HepG2 (cell line): Measurements from ENCODE around the gene DCC. TPM values are rescaled to one million over a fixed set of nuclear protein-coding genes. Genes with fewer than 3 reads are reported as not detected.

Source experiments
- ATAC-seq: fragments of 200-7000 bp; cut with Tn5 transposase; 3 replicates; pipeline ENCODE4 v1.9.1; 2020; ENCODE audit warnings: mild to moderate bottlenecking, moderate library complexity
- BruUV-seq: library from RNA; stranded (reverse); fragments of 400-500 nt; replicated peaks from 2 replicates; lab custom pipeline; 2021; lab: Mats Ljungman, UMichigan
- CTCF ChIA-PET: fragments of 300-600 bp; formaldehyde crosslinking; extraction: SDS; loops from one replicate; lab custom pipeline; 2021; ENCODE audit warnings: low total read pairs, inconsistent platforms, low intra/inter-chr PET ratio; lab: Yijun Ruan, JAX
- POLR2A ChIA-PET: fragments of 350-600 bp; sonication (Branson Sonifier 250); formaldehyde crosslinking; loops from one replicate; lab custom pipeline; 2020; ENCODE audit warnings: antibody characterized with exemption, inconsistent platforms; lab: Yijun Ruan, JAX
- DNase-seq: peaks from one replicate; pipeline ENCODE4 v3.0.0-alpha.2; 2015; ENCODE audit warnings: low spot score
- FAIRE-seq: peaks from 3 replicates; lab custom pipeline; 2011; peaks lifted over from hg19 to GRCh38; lab: Jason Lieb, UNC
- H2AFZ ChIP-seq: one replicate; pipeline ENCODE4 v1.6.1; 2011; ENCODE audit warnings: low read length, inconsistent platforms
- H3K27ac ChIP-seq: fragments of 300-600 bp; 3 replicates; pipeline ENCODE4 v1.8.0; 2011; ENCODE audit warnings: mixed run types, mild to moderate bottlenecking, mixed read lengths, low read length, inconsistent platforms; ENCODE audit not compliant: insufficient read depth; ENCODE audit errors: extremely low read length
- H3K27me3 ChIP-seq, 2 experiments: fragments of 200-600 bp in 1 of 2; 2 replicates in 1 of 2; 3 replicates in 1 of 2; pipeline versions ENCODE4 v1.6.0 to v1.8.0; 2011; ENCODE audit warnings: low read length in 2 of 2, mild to moderate bottlenecking in 2 of 2, moderate library complexity in 2 of 2, inconsistent platforms in 1 of 2; ENCODE audit not compliant: insufficient read depth in 2 of 2, control insufficient read depth in 1 of 2
- H3K36me3 ChIP-seq, 2 experiments: fragments of 200-600 bp in 1 of 2; replicated peaks in 1 of 2; 2 replicates in 1 of 2; 3 replicates in 1 of 2; pipeline versions ENCODE4 v1.5.1 to v1.8.0; 2011; ENCODE audit warnings: low read length in 2 of 2, inconsistent platforms in 1 of 2; ENCODE audit not compliant: insufficient read depth in 2 of 2, control insufficient read depth in 1 of 2
- H3K4me1 ChIP-seq: 2 replicates; pipeline ENCODE4 v1.5.1; 2012; ENCODE audit warnings: low read length, inconsistent platforms; ENCODE audit not compliant: insufficient read depth
- H3K4me2 ChIP-seq: 2 replicates; pipeline ENCODE4 v1.6.0; 2011; ENCODE audit warnings: low read depth, low read length, inconsistent platforms
- H3K4me3 ChIP-seq, 3 experiments: fragments of 200-600 bp in 1 of 3; sonication (generic), shearing (Covaris generic) in 1 of 3; replicated peaks in 1 of 3; 2 replicates each; pipeline ENCODE4 v1.5.1; 2011 to 2016; ENCODE audit warnings: low read length in 3 of 3, inconsistent platforms in 2 of 3, low read depth in 2 of 3, mild to moderate bottlenecking in 2 of 3, control low read depth in 1 of 3, mixed read lengths in 1 of 3; ENCODE audit not compliant: insufficient read depth in 1 of 3
- H3K79me2 ChIP-seq: one replicate; pipeline ENCODE4 v1.6.1; 2011; ENCODE audit warnings: low read length, inconsistent platforms; ENCODE audit not compliant: insufficient read depth
- H3K9ac ChIP-seq: 2 replicates; pipeline ENCODE4 v1.6.0; 2011; ENCODE audit warnings: mild to moderate bottlenecking, low read depth, low read length, inconsistent platforms; ENCODE audit not compliant: insufficient read depth
- H3K9me3 ChIP-seq: 2 replicates; pipeline ENCODE4 v1.5.1; 2012; ENCODE audit warnings: mild to moderate bottlenecking, low read length
- H4K20me1 ChIP-seq: 2 replicates; pipeline ENCODE4 v1.6.0; 2011; ENCODE audit warnings: inconsistent platforms, mild to moderate bottlenecking, low read length, moderate library complexity; ENCODE audit not compliant: insufficient read depth
- CBX5 ChIP-seq: sonication (generic); formaldehyde crosslinking; IDR thresholded peaks from 2 replicates; pipeline ENCODE4 v1.4.0; 2020; ENCODE audit warnings: missing genetic modification reagents, borderline replicate concordance
- ELF3 ChIP-seq: IDR thresholded peaks from 2 replicates; pipeline ENCODE4 v1.6.1; 2016; ENCODE audit warnings: missing genetic modification reagents, missing compliant biosample characterization
- ETS1 ChIP-seq: sonication (generic); formaldehyde crosslinking; IDR thresholded peaks from 2 replicates; pipeline ENCODE4 v1.4.0; 2020; ENCODE audit warnings: missing genetic modification reagents
- MTA1 ChIP-seq: sonication (generic); formaldehyde crosslinking; IDR thresholded peaks from 2 replicates; pipeline ENCODE4 v1.4.0; 2020; ENCODE audit warnings: missing genetic modification reagents, mild to moderate bottlenecking, borderline replicate concordance
- PCBP2 ChIP-seq: fragments of 200-400 bp; formaldehyde crosslinking; optimal IDR thresholded peaks from 2 replicates; pipeline ENCODE3; 2018; ENCODE audit warnings: low read length, low read depth; ENCODE audit not compliant: poor library complexity, severe bottlenecking
- PLSCR1 ChIP-seq: sonication (generic); formaldehyde crosslinking; IDR thresholded peaks from 2 replicates; pipeline ENCODE4 v1.5.0; 2020; ENCODE audit warnings: missing genetic modification reagents, mild to moderate bottlenecking, borderline replicate concordance
- RBAK ChIP-seq: sonication (generic); formaldehyde crosslinking; IDR thresholded peaks from 2 replicates; pipeline ENCODE4 v1.5.1; 2020; ENCODE audit warnings: mild to moderate bottlenecking, missing genetic modification reagents
- SPEN ChIP-seq: sonication (generic); formaldehyde crosslinking; IDR thresholded peaks from 2 replicates; pipeline ENCODE4 v1.5.1; 2020; ENCODE audit warnings: low read depth, mild to moderate bottlenecking, missing genetic modification reagents
- TEF ChIP-seq: sonication (generic); formaldehyde crosslinking; IDR thresholded peaks from 2 replicates; pipeline ENCODE4 v1.5.0; 2020; ENCODE audit warnings: missing genetic modification reagents
- ZNF124 ChIP-seq: sonication (generic); formaldehyde crosslinking; IDR thresholded peaks from 2 replicates; pipeline ENCODE4 v1.4.0; 2020; ENCODE audit warnings: missing genetic modification reagents
- ZNF432 ChIP-seq: sonication (generic); formaldehyde crosslinking; IDR thresholded peaks from 2 replicates; pipeline ENCODE4 v1.5.0; 2020; ENCODE audit warnings: missing genetic modification reagents, mild to moderate bottlenecking, borderline replicate concordance
- ZNF546 ChIP-seq: sonication (generic); formaldehyde crosslinking; conservative IDR thresholded peaks from 2 replicates; pipeline ENCODE4 v1.8.1; 2023; ENCODE audit warnings: mild to moderate bottlenecking, missing genetic modification reagents
- ZNF780A ChIP-seq: sonication (generic); formaldehyde crosslinking; IDR thresholded peaks from 2 replicates; pipeline ENCODE4 v1.8.0; 2022; ENCODE audit warnings: mild to moderate bottlenecking, missing genetic modification reagents, moderate library complexity
- ZSCAN29 ChIP-seq: sonication (generic); formaldehyde crosslinking; conservative IDR thresholded peaks from 2 replicates; pipeline ENCODE4 v1.4.0; 2020; ENCODE audit warnings: mild to moderate bottlenecking, missing genetic modification reagents
- WGBS: methylation state at CpG from one replicate; pipeline ENCODE4 v1.1.6; 2017; ENCODE audit warnings: low lambda C conversion rate; 5-methylcytosine and 5-hydroxymethylcytosine counted together
- in situ Hi-C: cut with HindIII; loops from 2 replicates; pipeline ENCODE4 v1.10.0; 2017; ENCODE audit warnings: low pct_unique_long_range_greater_than_20kb; ENCODE audit not compliant: extremely low pct_ligation_motif_present
- intact Hi-C: fragments of 100-400 bp; cut with micrococcal nuclease; formaldehyde crosslinking; loops from one replicate; pipeline ENCODE4 v1.10.0; 2022; ENCODE audit not compliant: unreplicated experiment
- polyA plus RNA-seq, 8 experiments: library from polyadenylated mRNA; depleted of rRNA in 3 of 8; stranded (reverse) in 7 of 8; unstranded in 1 of 8; fragments of >200 nt; fragmentation: Illumina TruSeq in 4 of 8; extraction: Trizol in 4 of 8; gene quantifications; 2 replicates each; pipeline versions ENCODE4 v1.2.1 to v1.2.3, GENCODE V29; 2011 to 2016; ENCODE audit warnings: low read depth in 4 of 8, missing spikeins in 1 of 8, mixed read lengths in 1 of 8; ENCODE audit not compliant: insufficient read depth in 1 of 8
- total RNA-seq, 5 experiments: library from RNA; depleted of rRNA; stranded (reverse); fragments of >200 nt; fragmentation: Illumina TruSeq; extraction: Trizol; gene quantifications; 2 replicates each; pipeline ENCODE4 v1.2.3, GENCODE V29; 2016; ENCODE audit warnings: low read depth in 1 of 5
- TF ChIP-seq, protein P1 (sequence below): sonication (generic); formaldehyde crosslinking; IDR thresholded peaks from 2 replicates; pipeline ENCODE4 v1.5.1; 2020; ENCODE audit warnings: missing genetic modification reagents, mild to moderate bottlenecking, borderline replicate concordance

Gene DCC
- total and polyA plus RNA-seq, 2 of the 13 experiments (the other 11 are each of a cell fraction or from before 2014, with no cell fraction given) = not detected

GRCh38 chr18:52452427-52452826, 112.4 kb downstream of the DCC start:
- Histone ChIP-seq H3K4me1 (no peaks in the 10 kb centered on the region), H3K36me3 (no peaks in the 10 kb centered on the region), H3K4me2 (no peak overlapping the region), H3K9ac (no peak overlapping the region), H3K4me3 (no peak overlapping the region), H2AFZ (no peak overlapping the region), H3K9me3 (no peaks in the 10 kb centered on the region)
- no peak for DNase-seq
- POLR2A ChIA-PET = no interaction called here
- in situ Hi-C loops = no loop called here
- TF ChIP-seq ZNF432 (no peak), ETS1 (CRISPR knock-in tag) (no peak), PCBP2 (no peak), ZNF124 (CRISPR knock-in tag) (no peak), MTA1 (CRISPR knock-in tag) (no peak), CBX5 (no peak), SPEN (CRISPR knock-in tag) (no peak), PLSCR1 (CRISPR knock-in tag) (no peak), ZNF780A (no peak), ELF3 (CRISPR knock-in tag) (no peak), ZNF546 (no peak), TEF (CRISPR knock-in tag) (no peak), ZSCAN29 (no peak), RBAK (CRISPR knock-in tag) (no peak)
- TF ChIP-seq, protein P1, sequence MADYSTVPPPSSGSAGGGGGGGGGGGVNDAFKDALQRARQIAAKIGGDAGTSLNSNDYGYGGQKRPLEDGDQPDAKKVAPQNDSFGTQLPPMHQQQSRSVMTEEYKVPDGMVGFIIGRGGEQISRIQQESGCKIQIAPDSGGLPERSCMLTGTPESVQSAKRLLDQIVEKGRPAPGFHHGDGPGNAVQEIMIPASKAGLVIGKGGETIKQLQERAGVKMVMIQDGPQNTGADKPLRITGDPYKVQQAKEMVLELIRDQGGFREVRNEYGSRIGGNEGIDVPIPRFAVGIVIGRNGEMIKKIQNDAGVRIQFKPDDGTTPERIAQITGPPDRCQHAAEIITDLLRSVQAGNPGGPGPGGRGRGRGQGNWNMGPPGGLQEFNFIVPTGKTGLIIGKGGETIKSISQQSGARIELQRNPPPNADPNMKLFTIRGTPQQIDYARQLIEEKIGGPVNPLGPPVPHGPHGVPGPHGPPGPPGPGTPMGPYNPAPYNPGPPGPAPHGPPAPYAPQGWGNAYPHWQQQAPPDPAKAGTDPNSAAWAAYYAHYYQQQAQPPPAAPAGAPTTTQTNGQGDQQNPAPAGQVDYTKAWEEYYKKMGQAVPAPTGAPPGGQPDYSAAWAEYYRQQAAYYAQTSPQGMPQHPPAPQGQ = no peak
- TF ChIP-seq, all 625 proteins: peak for 0
- ATAC-seq (no peak), FAIRE-seq (no peak)
- Histone ChIP-seq H3K27me3 (no peaks in the 10 kb centered on the region), H3K79me2 (no peaks in the 10 kb centered on the region), H3K27ac (no peak overlapping the region), H4K20me1 (no peaks in the 10 kb centered on the region)
- CTCF ChIA-PET = no interaction called here
- no TSS peak for BruUV-seq
- 15% methylated on average over 4 of the region's 4 CpGs for WGBS
- intact Hi-C loops = no loop called here
